Neuronal stem cell (in vitro differentiated cells): ENCODE measurements around the gene IL32.

ENCODE experiments used
- DNase-seq: peaks from one replicate; pipeline ENCODE4 v3.0.0-alpha.2; 2013; ENCODE audit warnings: low spot score
- H2AFZ ChIP-seq: one replicate; pipeline ENCODE4 v1.6.1; 2013; ENCODE audit warnings: mild to moderate bottlenecking, low read length, inconsistent platforms
- H2AK5ac ChIP-seq: 2 replicates; pipeline ENCODE4 v1.6.1; 2013; ENCODE audit warnings: low read depth, mild to moderate bottlenecking, inconsistent platforms, low read length, moderate library complexity, mixed read lengths
- H2BK120ac ChIP-seq: 2 replicates; pipeline ENCODE4 v1.6.1; 2013; ENCODE audit warnings: low read depth, mild to moderate bottlenecking, inconsistent platforms, low read length, moderate library complexity, mixed read lengths
- H2BK12ac ChIP-seq: one replicate; pipeline ENCODE4 v1.6.1; 2013; ENCODE audit warnings: low read length, inconsistent platforms
- H2BK15ac ChIP-seq: 2 replicates; pipeline ENCODE4 v1.6.1; 2013; ENCODE audit warnings: mild to moderate bottlenecking, low read length, inconsistent platforms, mixed read lengths
- H2BK5ac ChIP-seq: one replicate; pipeline ENCODE4 v1.6.1; 2013; ENCODE audit warnings: inconsistent platforms, mild to moderate bottlenecking, low read length, moderate library complexity
- H3K14ac ChIP-seq: one replicate; pipeline ENCODE4 v1.6.1; 2013; ENCODE audit warnings: low read length, inconsistent platforms
- H3K18ac ChIP-seq: 2 replicates; pipeline ENCODE4 v1.6.1; 2013; ENCODE audit warnings: low read length, inconsistent platforms
- H3K23ac ChIP-seq: 2 replicates; pipeline ENCODE4 v1.6.1; 2013; ENCODE audit warnings: low read depth, mild to moderate bottlenecking, mixed read lengths, low read length, inconsistent platforms; ENCODE audit not compliant: poor library complexity
- H3K27ac ChIP-seq: replicated peaks from 3 replicates; pipeline ENCODE4 v1.5.1; 2013; ENCODE audit warnings: low read length, inconsistent platforms
- H3K27me3 ChIP-seq, 3 experiments: 2 replicates each; pipeline ENCODE4 v1.6.1; 2013; ENCODE audit warnings: low read length in 3 of 3, mild to moderate bottlenecking in 2 of 3, inconsistent platforms in 1 of 3, low read depth in 1 of 3, mixed read lengths in 1 of 3, moderate library complexity in 1 of 3; ENCODE audit not compliant: control insufficient read depth in 3 of 3, insufficient read depth in 3 of 3
- H3K36me3 ChIP-seq, 2 donors: replicated peaks in 1 of 2; 2 replicates each; pipeline ENCODE4 v1.6.1; 2013; ENCODE audit warnings: low read length in 2 of 2; ENCODE audit not compliant: control insufficient read depth in 2 of 2, insufficient read depth in 2 of 2
- H3K4ac ChIP-seq: 2 replicates; pipeline ENCODE4 v1.6.1; 2013; ENCODE audit warnings: inconsistent platforms, mild to moderate bottlenecking, low read length, moderate library complexity
- H3K4me1 ChIP-seq, 2 donors: 1 replicate in 1 of 2; 2 replicates in 1 of 2; pipeline ENCODE4 v1.6.1; 2013; ENCODE audit warnings: low read length in 2 of 2, low read depth in 1 of 2; ENCODE audit not compliant: control insufficient read depth in 2 of 2, insufficient read depth in 1 of 2
- H3K4me2 ChIP-seq: one replicate; pipeline ENCODE4 v1.6.1; 2013; ENCODE audit warnings: mild to moderate bottlenecking, low read length, inconsistent platforms; ENCODE audit not compliant: insufficient read depth, poor library complexity, severe bottlenecking
- H3K4me3 ChIP-seq, 2 donors: 2 replicates each; pipeline ENCODE4 v1.5.1; 2013; ENCODE audit warnings: low read length in 2 of 2, mild to moderate bottlenecking in 2 of 2, inconsistent platforms in 1 of 2, moderate library complexity in 1 of 2
- H3K79me1 ChIP-seq: one replicate; pipeline ENCODE4 v1.6.1; 2013; ENCODE audit warnings: low read depth, mild to moderate bottlenecking, inconsistent platforms, low read length, moderate library complexity
- H3K9ac ChIP-seq: one replicate; pipeline ENCODE4 v1.6.1; 2013; ENCODE audit warnings: mild to moderate bottlenecking, low read depth, low read length, inconsistent platforms; ENCODE audit not compliant: poor library complexity
- H3K9me3 ChIP-seq, 2 donors: replicated peaks in 1 of 2; 2 replicates each; pipeline versions ENCODE3 to v1.6.1; 2013; ENCODE audit warnings: low read length in 2 of 2, mild to moderate bottlenecking in 2 of 2, inconsistent platforms in 1 of 2, low read depth in 1 of 2, mixed read lengths in 1 of 2, moderate library complexity in 1 of 2; ENCODE audit not compliant: control insufficient read depth in 2 of 2, insufficient read depth in 1 of 2
- H4K8ac ChIP-seq: one replicate; pipeline ENCODE4 v1.6.1; 2013; ENCODE audit warnings: low read depth, mild to moderate bottlenecking, inconsistent platforms, low read length, moderate library complexity
- H4K91ac ChIP-seq: one replicate; pipeline ENCODE4 v1.6.1; 2013; ENCODE audit warnings: low read length, low read depth, mild to moderate bottlenecking, inconsistent platforms; ENCODE audit not compliant: poor library complexity
- WGBS, 2 donors: extraction: QIAGEN DNeasy Blood & Tissue Kit; methylation state at CpG; one replicate each; pipeline ENCODE4 v1.1.7; 2013; ENCODE audit warnings: missing lambda C conversion rate in 2 of 2, mixed read lengths in 1 of 2; ENCODE audit not compliant: insufficient read length in 2 of 2, insufficient replicate concordance in 1 of 2; ENCODE audit errors: extremely low coverage in 2 of 2; 5-methylcytosine and 5-hydroxymethylcytosine counted together

Gene IL32

GRCh38 chr16:3042376-3042775 is 23.1 kb upstream of the IL32 start:
- no peak overlapping the region for H2BK15ac ChIP-seq
- H3K4me1 ChIP-seq = peaks cover 0 to 1% of the 10 kb centered on the region in 2 donors
- H4K8ac ChIP-seq = no peak overlapping the region
- H3K9ac ChIP-seq = no peak overlapping the region
- H4K91ac ChIP-seq = no peak overlapping the region
- H2AK5ac ChIP-seq = no peak overlapping the region
- H3K36me3 ChIP-seq = no peaks in the 10 kb centered on the region
- H3K4me3 ChIP-seq = no peak overlapping the region
- WGBS, 2 donors = no CpG with 5 or more reads among the region's 3 CpGs
- H2AFZ ChIP-seq = no peak overlapping the region
- H2BK12ac ChIP-seq = no peak overlapping the region
- H3K27ac ChIP-seq = no peak overlapping the region
- H3K18ac ChIP-seq = no peak overlapping the region
- no peak overlapping the region for H2BK120ac ChIP-seq
- peaks cover 0 to 2% of the 10 kb centered on the region in 2 donors for H3K9me3 ChIP-seq
- H3K14ac ChIP-seq = no peak overlapping the region
- peaks cover 20 to 68% (median 31%) of the 10 kb centered on the region in 3 experiments for H3K27me3 ChIP-seq
- H3K4ac ChIP-seq = no peak overlapping the region
- no peak for DNase-seq
- H3K79me1 ChIP-seq = peaks cover 3% of the 10 kb centered on the region
- no peak overlapping the region for H3K23ac ChIP-seq
- no peak overlapping the region for H3K4me2 ChIP-seq
- no peak overlapping the region for H2BK5ac ChIP-seq

DNA sequence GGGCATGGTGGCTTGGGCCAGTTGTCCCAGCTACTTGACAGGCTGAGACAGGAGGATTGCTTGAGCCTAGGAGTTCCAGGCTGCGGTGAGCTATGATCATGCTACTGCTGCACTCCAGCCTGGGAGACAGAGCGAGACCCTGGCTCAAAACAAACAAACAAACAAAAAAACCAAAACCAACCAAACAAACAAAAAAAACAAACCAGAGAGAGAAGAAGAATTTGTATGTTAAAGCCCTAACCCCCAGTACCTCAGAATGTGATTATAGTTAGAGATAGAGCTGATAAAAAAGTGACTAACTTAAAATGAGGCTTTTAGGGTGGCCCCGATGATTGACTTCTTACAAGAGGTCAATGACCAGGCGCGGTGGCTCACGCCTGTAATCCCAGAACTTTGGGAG is 20.7 kb upstream of the IL32 start:
- no peak for DNase-seq
- H2BK5ac ChIP-seq = no peak overlapping the region
- H3K27me3 ChIP-seq = peaks cover 14 to 65% (median 28%) of the 10 kb centered on the region in 3 experiments
- H2AFZ ChIP-seq = no peak overlapping the region
- no peak overlapping the region for H4K8ac ChIP-seq
- peaks cover 0 to 2% of the 10 kb centered on the region in 2 donors for H3K9me3 ChIP-seq
- no peak overlapping the region for H2BK15ac ChIP-seq
- no peak overlapping the region for H4K91ac ChIP-seq
- no peak overlapping the region for H3K9ac ChIP-seq
- H3K79me1 ChIP-seq = peaks cover 3% of the 10 kb centered on the region
- no peak overlapping the region for H2BK120ac ChIP-seq
- H2BK12ac ChIP-seq = no peak overlapping the region
- no peak overlapping the region for H3K27ac ChIP-seq
- H2AK5ac ChIP-seq = no peak overlapping the region
- H3K18ac ChIP-seq = no peak overlapping the region
- no peak overlapping the region for H3K23ac ChIP-seq
- H3K36me3 ChIP-seq = no peaks in the 10 kb centered on the region
- no peak overlapping the region for H3K4me2 ChIP-seq
- WGBS, 2 donors = no CpG with 5 or more reads among the region's 6 CpGs
- no peak overlapping the region for H3K4ac ChIP-seq
- peaks cover 0 to 1% of the 10 kb centered on the region in 2 donors for H3K4me1 ChIP-seq
- peak overlapping the region in 1 of 2 donors; percentile 17 for H3K4me3 ChIP-seq
- no peak overlapping the region for H3K14ac ChIP-seq

GRCh38 chr16:3045758-3046640 is 19.4 kb upstream of the IL32 start, which contains the start of gene MMP25:
MMP25 (plus strand) TSS chr16:3046561; CDS start chr16:3046918, 357 bp downstream.
- peaks cover 14 to 66% (median 28%) of the 10 kb centered on the region in 3 experiments for H3K27me3 ChIP-seq
- no CpG with 5 or more reads among the region's 86 CpGs for WGBS, 2 donors

More at GRCh38 chr16:3045758-3046640, 19.4 kb upstream of the IL32 start, which contains the start of gene MMP25:
- H3K9me3 ChIP-seq = peaks cover 0 to 2% of the 10 kb centered on the region in 2 donors
- H3K18ac ChIP-seq = peak within 1 kb of the TSS; percentile 94
- H3K4me1 ChIP-seq = peaks cover 0 to 1% of the 10 kb centered on the region in 2 donors
- peak within 1 kb of the TSS; percentile 58 for H2BK15ac ChIP-seq
- H2AFZ ChIP-seq = peak within 1 kb of the TSS; percentile 99
- peak within 1 kb of the TSS; percentile 22 for H2BK12ac ChIP-seq
- peak within 1 kb of the TSS; percentile 70 for H3K9ac ChIP-seq
- no peak for DNase-seq
- H4K8ac ChIP-seq = no peak within 1 kb of the TSS
- H3K14ac ChIP-seq = peak within 1 kb of the TSS; percentile 89
- no peak within 1 kb of the TSS for H3K27ac ChIP-seq
- H3K4me2 ChIP-seq = peak within 1 kb of the TSS; percentile 89
- H2BK120ac ChIP-seq = no peak within 1 kb of the TSS
- peak within 1 kb of the TSS; percentile 49 to 75 for H3K4me3 ChIP-seq
- H4K91ac ChIP-seq = no peak within 1 kb of the TSS
- H3K23ac ChIP-seq = peak within 1 kb of the TSS; percentile 85
- peak within 1 kb of the TSS; percentile 29 for H2BK5ac ChIP-seq
- H3K79me1 ChIP-seq = peaks cover 1% of the 10 kb centered on the region
- no peaks in the 10 kb centered on the region for H3K36me3 ChIP-seq
- H2AK5ac ChIP-seq = peak within 1 kb of the TSS; percentile 92
- no peak within 1 kb of the TSS for H3K4ac ChIP-seq
